ENCODE measurements around the gene SCG5. TPM values are rescaled to one million over a fixed set of nuclear protein-coding genes. Genes with fewer than 3 reads are reported as not detected.

Gene SCG5
- total and polyA plus RNA-seq, 10 of the 15 experiments (the other 5 are each of a cell fraction or from before 2014, with no cell fraction given), result 0.13 to 0.62 (median 0.48) TPM

- no peak for FAIRE-seq
- Histone ChIP-seq H3K27ac (ENCODE audit: control insufficient read depth, insufficient read depth) (no peak overlapping the region), H3K27me3 (replicated peaks in 1 of 2; ENCODE audit: control insufficient read depth in 2 of 2, insufficient read depth in 2 of 2, low read length in 1 of 2) (no peaks in the 10 kb centered on the region; a peak in 1 of 4 replicates), H2AFZ (ENCODE audit: control insufficient read depth, low read depth, low read length) (no peak overlapping the region), H3K36me3 (ENCODE audit: control insufficient read depth in 2 of 2, insufficient read depth in 2 of 2, low read length in 1 of 2) (no peaks in the 10 kb centered on the region), H3K79me2 (ENCODE audit: control insufficient read depth, insufficient read depth, low read length) (no peaks in the 10 kb centered on the region), H3K4me3 (no peak overlapping the region), H3K9ac (ENCODE audit: control insufficient read depth, insufficient read depth, low read length) (no peak overlapping the region), H3K9me3 (replicated peaks; ENCODE audit: control insufficient read depth, insufficient read depth, low read length) (no peaks in the 10 kb centered on the region), H3K4me2 (ENCODE audit: control insufficient read depth, insufficient read depth) (no peak overlapping the region), H4K20me1 (ENCODE audit: control insufficient read depth, insufficient read depth) (no peaks in the 10 kb centered on the region), H3K4me1 (ENCODE audit: control insufficient read depth, insufficient read depth, low read length) (no peaks in the 10 kb centered on the region)
- RAD21 ChIA-PET (ENCODE audit: unreplicated experiment), result interaction anchor here (0.7 to 0.9 kb wide), 2 partner anchors 30 to 153 kb away, joined by 3 read pairs; no protein-coding TSS in a partner anchor
- in situ Hi-C loops (cut with MboI) (no loop called here), intact Hi-C loops (cut with micrococcal nuclease; ENCODE audit: unreplicated experiment) (no loop called here)
- 53% methylated on average over 2 of the region's 2 CpGs for WGBS (ENCODE audit: insufficient coverage, insufficient replicate concordance, low lambda C conversion rate, missing lambda C conversion rate)
- no peak for ATAC-seq
- TF ChIP-seq NBN (IDR thresholded peaks at IDR 0.05), result no peak
- SMC1A ChIA-PET (ENCODE audit: uncharacterized antibody, unreplicated experiment), result no interaction called here
- POLR2A ChIA-PET, result no interaction called here
- CTCF ChIA-PET, result no interaction called here
- no peak for DNase-seq (ENCODE audit: low read depth, low spot score)
- no TSS peak for BruUV-seq (replicated peaks)
Observed at GRCh38 chr15:32692286-32692685, 50.8 kb downstream of the SCG5 start.

- Histone ChIP-seq H3K9ac (ENCODE audit: control insufficient read depth, insufficient read depth, low read length) (no peak overlapping the region), H3K36me3 (ENCODE audit: control insufficient read depth in 2 of 2, insufficient read depth in 2 of 2, low read length in 1 of 2) (no peaks in the 10 kb centered on the region), H3K4me3 (no peak overlapping the region), H3K27ac (ENCODE audit: control insufficient read depth, insufficient read depth) (no peak overlapping the region), H3K9me3 (replicated peaks; ENCODE audit: control insufficient read depth, insufficient read depth, low read length) (no peaks in the 10 kb centered on the region), H3K4me2 (ENCODE audit: control insufficient read depth, insufficient read depth) (no peak overlapping the region), H3K4me1 (ENCODE audit: control insufficient read depth, insufficient read depth, low read length) (no peaks in the 10 kb centered on the region), H4K20me1 (ENCODE audit: control insufficient read depth, insufficient read depth) (no peaks in the 10 kb centered on the region), H3K27me3 (replicated peaks in 1 of 2; ENCODE audit: control insufficient read depth in 2 of 2, insufficient read depth in 2 of 2, low read length in 1 of 2) (no peaks in the 10 kb centered on the region; a peak in 1 of 4 replicates), H3K79me2 (ENCODE audit: control insufficient read depth, insufficient read depth, low read length) (no peaks in the 10 kb centered on the region), H2AFZ (ENCODE audit: control insufficient read depth, low read depth, low read length) (no peak overlapping the region)
- ChIA-PET CTCF (no interaction called here), SMC1A (ENCODE audit: uncharacterized antibody, unreplicated experiment) (interaction anchor here (0.8 kb wide), 1 partner anchor 29 kb away, joined by 3 read pairs; no protein-coding TSS in a partner anchor), POLR2A (interaction anchor here (0.7 kb wide), 1 partner anchor 11 kb away, joined by 3 read pairs; no protein-coding TSS in a partner anchor), RAD21 (ENCODE audit: unreplicated experiment) (no interaction called here)
- intact Hi-C loops (cut with micrococcal nuclease; ENCODE audit: unreplicated experiment), result no loop called here
- BruUV-seq (replicated peaks), result no TSS peak
- no peak for ATAC-seq
- no peak for FAIRE-seq
- no peak for DNase-seq (ENCODE audit: low read depth, low spot score)
- WGBS (ENCODE audit: insufficient coverage, insufficient replicate concordance, low lambda C conversion rate, missing lambda C conversion rate), result 98% methylated on average over 3 of the region's 3 CpGs
- in situ Hi-C loops (cut with MboI), result no loop called here
- TF ChIP-seq PBX3 (IDR thresholded peaks at IDR 0.05; ENCODE audit: insufficient replicate concordance, low read depth, low read length) (no peak), FOS (IDR thresholded peaks at IDR 0.05; ENCODE audit: borderline replicate concordance, extremely low read depth, insufficient read length) (no peak), FOXM1 (IDR thresholded peaks at IDR 0.05; ENCODE audit: low read depth, low read length) (no peak), E4F1 (IDR thresholded peaks at IDR 0.05; ENCODE audit: borderline replicate concordance, partially characterized antibody) (no peak), HCFC1 (IDR thresholded peaks at IDR 0.05; ENCODE audit: low read length) (no peak)
- TF ChIP-seq, protein P1, sequence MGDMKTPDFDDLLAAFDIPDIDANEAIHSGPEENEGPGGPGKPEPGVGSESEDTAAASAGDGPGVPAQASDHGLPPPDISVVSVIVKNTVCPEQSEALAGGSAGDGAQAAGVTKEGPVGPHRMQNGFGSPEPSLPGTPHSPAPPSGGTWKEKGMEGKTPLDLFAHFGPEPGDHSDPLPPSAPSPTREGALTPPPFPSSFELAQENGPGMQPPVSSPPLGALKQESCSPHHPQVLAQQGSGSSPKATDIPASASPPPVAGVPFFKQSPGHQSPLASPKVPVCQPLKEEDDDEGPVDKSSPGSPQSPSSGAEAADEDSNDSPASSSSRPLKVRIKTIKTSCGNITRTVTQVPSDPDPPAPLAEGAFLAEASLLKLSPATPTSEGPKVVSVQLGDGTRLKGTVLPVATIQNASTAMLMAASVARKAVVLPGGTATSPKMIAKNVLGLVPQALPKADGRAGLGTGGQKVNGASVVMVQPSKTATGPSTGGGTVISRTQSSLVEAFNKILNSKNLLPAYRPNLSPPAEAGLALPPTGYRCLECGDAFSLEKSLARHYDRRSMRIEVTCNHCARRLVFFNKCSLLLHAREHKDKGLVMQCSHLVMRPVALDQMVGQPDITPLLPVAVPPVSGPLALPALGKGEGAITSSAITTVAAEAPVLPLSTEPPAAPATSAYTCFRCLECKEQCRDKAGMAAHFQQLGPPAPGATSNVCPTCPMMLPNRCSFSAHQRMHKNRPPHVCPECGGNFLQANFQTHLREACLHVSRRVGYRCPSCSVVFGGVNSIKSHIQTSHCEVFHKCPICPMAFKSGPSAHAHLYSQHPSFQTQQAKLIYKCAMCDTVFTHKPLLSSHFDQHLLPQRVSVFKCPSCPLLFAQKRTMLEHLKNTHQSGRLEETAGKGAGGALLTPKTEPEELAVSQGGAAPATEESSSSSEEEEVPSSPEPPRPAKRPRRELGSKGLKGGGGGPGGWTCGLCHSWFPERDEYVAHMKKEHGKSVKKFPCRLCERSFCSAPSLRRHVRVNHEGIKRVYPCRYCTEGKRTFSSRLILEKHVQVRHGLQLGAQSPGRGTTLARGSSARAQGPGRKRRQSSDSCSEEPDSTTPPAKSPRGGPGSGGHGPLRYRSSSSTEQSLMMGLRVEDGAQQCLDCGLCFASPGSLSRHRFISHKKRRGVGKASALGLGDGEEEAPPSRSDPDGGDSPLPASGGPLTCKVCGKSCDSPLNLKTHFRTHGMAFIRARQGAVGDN (IDR thresholded peaks at IDR 0.05), result no peak
Observed at GRCh38 chr15:32694222-32694983, 52.9 kb downstream of the SCG5 start.
